Smooth muscle cell (in vitro differentiated cells): ENCODE data around the gene TNS3. TPM values are rescaled to one million over a fixed set of nuclear protein-coding genes. Genes with fewer than 3 reads are reported as not detected.

Source experiments
- DNase-seq: peaks from one replicate; lab custom pipeline; 2025; ENCODE audit not compliant: unreplicated experiment; lab: John Stamatoyannopoulos, UW
- H2AFZ ChIP-seq: fragments of 200-600 bp; sonication (generic); 2 replicates; pipeline ENCODE4 v1.6.0; 2016; ENCODE audit warnings: antibody characterized with exemption, low read depth, mild to moderate bottlenecking
- H3F3A ChIP-seq: fragments of 200-600 bp; sonication (generic); 2 replicates; pipeline ENCODE4 v1.6.0; 2017; ENCODE audit warnings: antibody characterized with exemption, low read depth
- H3K27ac ChIP-seq: fragments of 200-600 bp; sonication (generic); 2 replicates; pipeline ENCODE4 v1.5.1; 2016; ENCODE audit warnings: low read depth, mild to moderate bottlenecking
- H3K27me3 ChIP-seq: fragments of 200-600 bp; sonication (generic); 2 replicates; pipeline ENCODE4 v1.6.1; 2016; ENCODE audit warnings: low read depth, mild to moderate bottlenecking
- H3K36me3 ChIP-seq: fragments of 200-600 bp; sonication (generic); 2 replicates; pipeline ENCODE4 v1.5.1; 2016; ENCODE audit warnings: low read depth
- H3K4me1 ChIP-seq: fragments of 200-600 bp; sonication (generic); 2 replicates; pipeline ENCODE4 v1.5.1; 2016; ENCODE audit warnings: low read depth
- H3K4me2 ChIP-seq: fragments of 200-600 bp; sonication (generic); 2 replicates; pipeline ENCODE4 v1.6.0; 2016; ENCODE audit warnings: mild to moderate bottlenecking
- H3K4me3 ChIP-seq: fragments of 200-600 bp; sonication (generic); 2 replicates; pipeline ENCODE4 v1.5.1; 2016; ENCODE audit warnings: mild to moderate bottlenecking
- H3K79me2 ChIP-seq: fragments of 200-600 bp; sonication (generic); 2 replicates; pipeline ENCODE4 v1.6.0; 2016; ENCODE audit warnings: low read depth, mild to moderate bottlenecking
- H3K9ac ChIP-seq: fragments of 200-600 bp; sonication (generic); 2 replicates; pipeline ENCODE4 v1.6.0; 2016; ENCODE audit warnings: low read depth
- H3K9me3 ChIP-seq: fragments of 200-600 bp; sonication (generic); replicated peaks from 2 replicates; pipeline ENCODE4 v1.5.1; 2016; ENCODE audit warnings: low read depth
- H4K20me1 ChIP-seq: fragments of 200-600 bp; sonication (generic); 2 replicates; pipeline ENCODE4 v1.6.0; 2016; ENCODE audit warnings: low read depth
- CTCF ChIP-seq: fragments of 200-600 bp; sonication (generic); IDR thresholded peaks from 2 replicates; pipeline ENCODE4 v1.5.1; 2017; ENCODE audit warnings: borderline replicate concordance, mild to moderate bottlenecking, antibody characterized with exemption; ENCODE audit not compliant: insufficient read depth, poor library complexity, severe bottlenecking
- WGBS: methylation state at CpG from one replicate; pipeline ENCODE4 v1.1.7; 2016; ENCODE audit warnings: low lambda C conversion rate; 5-methylcytosine and 5-hydroxymethylcytosine counted together
- polyA plus RNA-seq: library from polyadenylated mRNA; unstranded; fragments of >200 nt; fragmentation: Nextera tagmentation; extraction: Ambion mirVana; gene quantifications from 2 replicates; pipeline ENCODE4 v1.2.1, GENCODE V29; 2016
- total RNA-seq: library from RNA; depleted of rRNA; stranded (reverse); fragments of >200 nt; gene quantifications from 2 replicates; pipeline ENCODE4 v1.2.3, GENCODE V29; 2014

TNS3 gene
- total and polyA plus RNA-seq, 2 experiments from 2014 or later: 32.6 to 50.5 TPM

- Histone ChIP-seq H3K4me3 (no peak overlapping the region), H2AFZ (no peak overlapping the region), H3K36me3 (peaks cover 4% of the 10 kb centered on the region), H3K4me1 (no peaks in the 10 kb centered on the region), H3K27ac (no peak overlapping the region), H3K9me3 (no peaks in the 10 kb centered on the region), H4K20me1 (peaks cover 65% of the 10 kb centered on the region), H3K9ac (no peak overlapping the region), H3F3A (no peaks in the 10 kb centered on the region), H3K4me2 (no peak overlapping the region), H3K27me3 (no peaks in the 10 kb centered on the region), H3K79me2 (peaks cover 5% of the 10 kb centered on the region)
- over 99% methylated on average over 11 of the region's 11 CpGs for WGBS
- no peak for DNase-seq
- no peak for TF ChIP-seq CTCF
These were observed 236.0 kb downstream of the TNS3 start for GRCh38 chr7:47345857-47346298.

- 95% methylated on average over 32 of the region's 32 CpGs for WGBS
- DNase-seq: no peak
- H3K27me3 ChIP-seq: no peaks in the 10 kb centered on the region
- no peak overlapping the region for H3K4me2 ChIP-seq
- H3K79me2 ChIP-seq: peaks cover 5% of the 10 kb centered on the region
- no peaks in the 10 kb centered on the region for H3K4me1 ChIP-seq
- H3F3A ChIP-seq: no peaks in the 10 kb centered on the region
- no peak overlapping the region for H3K4me3 ChIP-seq
- H3K27ac ChIP-seq: no peak overlapping the region
- no peak overlapping the region for H3K9ac ChIP-seq
- H3K9me3 ChIP-seq: no peaks in the 10 kb centered on the region
- H4K20me1 ChIP-seq: peaks cover 50% of the 10 kb centered on the region
- no peak for TF ChIP-seq CTCF
- no peak overlapping the region for H2AFZ ChIP-seq
- H3K36me3 ChIP-seq: peaks cover 8% of the 10 kb centered on the region
These were observed 237.5 kb downstream of the TNS3 start for GRCh38 chr7:47344171-47344955.

GRCh38 chr7:47343061-47343455, 238.9 kb downstream of the TNS3 start:
- no peaks in the 10 kb centered on the region for H3K9me3 ChIP-seq
- no peaks in the 10 kb centered on the region for H3F3A ChIP-seq
- WGBS: 92% methylated on average over 5 of the region's 5 CpGs
- H3K9ac ChIP-seq: no peak overlapping the region
- TF ChIP-seq CTCF: no peak
- no peak overlapping the region for H3K4me3 ChIP-seq
- H3K79me2 ChIP-seq: no peaks in the 10 kb centered on the region
- H4K20me1 ChIP-seq: peaks cover 38% of the 10 kb centered on the region
- no peak overlapping the region for H3K4me2 ChIP-seq
- H3K4me1 ChIP-seq: no peaks in the 10 kb centered on the region
- no peak for DNase-seq
- H3K27ac ChIP-seq: no peak overlapping the region
- H3K36me3 ChIP-seq: peaks cover 8% of the 10 kb centered on the region
- H2AFZ ChIP-seq: no peak overlapping the region
- no peaks in the 10 kb centered on the region for H3K27me3 ChIP-seq
